Astrocyte of the spinal cord (primary cell): Measurements from ENCODE around the gene TBKBP1.
"Not testable (repeated sequence)": the region's sequence is repeated elsewhere in the genome, so short reads cannot be mapped to it uniquely, and the experiment has no call there.

ENCODE experiments used
- DNase-seq: peaks from one replicate; pipeline ENCODE4 v3.0.0; 2011; ENCODE audit warnings: low read depth, low spot score
- H3K4me3 ChIP-seq: 2 replicates; pipeline ENCODE4 v1.5.1; 2011; ENCODE audit warnings: low read depth, mild to moderate bottlenecking, low read length, moderate library complexity
- in situ Hi-C: cut with HindIII; loops from 2 replicates; pipeline ENCODE4 v1.10.0; 2017; ENCODE audit warnings: low sequenced_read_pairs
- TF ChIP-seq, protein P1 (sequence below): IDR thresholded peaks from 2 replicates; pipeline ENCODE4 v1.5.1; 2012; ENCODE audit warnings: low read depth, mild to moderate bottlenecking, low read length, inconsistent platforms

TBKBP1 gene

DNA sequence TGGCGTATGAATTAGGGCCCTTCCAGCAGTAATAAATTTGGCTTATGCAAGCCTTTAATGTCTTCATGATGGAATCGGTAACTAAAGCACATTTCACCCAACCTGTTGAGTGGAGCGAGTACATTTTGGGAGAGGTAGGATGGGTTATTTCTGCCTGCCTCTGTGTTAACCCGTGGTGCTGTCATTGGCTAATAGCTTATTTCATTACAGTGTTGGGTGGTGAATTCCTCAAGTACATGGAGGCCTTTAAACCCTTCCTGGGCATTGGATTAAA, 17.8 kb upstream of the TBKBP1 start:
- TF ChIP-seq, protein P1, sequence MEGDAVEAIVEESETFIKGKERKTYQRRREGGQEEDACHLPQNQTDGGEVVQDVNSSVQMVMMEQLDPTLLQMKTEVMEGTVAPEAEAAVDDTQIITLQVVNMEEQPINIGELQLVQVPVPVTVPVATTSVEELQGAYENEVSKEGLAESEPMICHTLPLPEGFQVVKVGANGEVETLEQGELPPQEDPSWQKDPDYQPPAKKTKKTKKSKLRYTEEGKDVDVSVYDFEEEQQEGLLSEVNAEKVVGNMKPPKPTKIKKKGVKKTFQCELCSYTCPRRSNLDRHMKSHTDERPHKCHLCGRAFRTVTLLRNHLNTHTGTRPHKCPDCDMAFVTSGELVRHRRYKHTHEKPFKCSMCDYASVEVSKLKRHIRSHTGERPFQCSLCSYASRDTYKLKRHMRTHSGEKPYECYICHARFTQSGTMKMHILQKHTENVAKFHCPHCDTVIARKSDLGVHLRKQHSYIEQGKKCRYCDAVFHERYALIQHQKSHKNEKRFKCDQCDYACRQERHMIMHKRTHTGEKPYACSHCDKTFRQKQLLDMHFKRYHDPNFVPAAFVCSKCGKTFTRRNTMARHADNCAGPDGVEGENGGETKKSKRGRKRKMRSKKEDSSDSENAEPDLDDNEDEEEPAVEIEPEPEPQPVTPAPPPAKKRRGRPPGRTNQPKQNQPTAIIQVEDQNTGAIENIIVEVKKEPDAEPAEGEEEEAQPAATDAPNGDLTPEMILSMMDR, result no peak
- no peak overlapping the region for H3K4me3 ChIP-seq
- no peak for DNase-seq
- in situ Hi-C loops, result no loop called here

GRCh38 chr17:47676510-47677165, 17.3 kb upstream of the TBKBP1 start:
- in situ Hi-C loops, result no loop called here
- TF ChIP-seq, protein P1, result no peak
- no peak overlapping the region for H3K4me3 ChIP-seq
- DNase-seq, result no peak

- TF ChIP-seq, protein P1, result no peak
- no peak overlapping the region for H3K4me3 ChIP-seq
- DNase-seq, result no peak
- in situ Hi-C loops, result no loop called here
Observed at GRCh38 chr17:47678196-47678595, 15.8 kb upstream of the TBKBP1 start.

GRCh38 chr17:47682138-47682537, 11.8 kb upstream of the TBKBP1 start:
- in situ Hi-C loops, result no loop called here
- no peak overlapping the region for H3K4me3 ChIP-seq
- DNase-seq, result no peak
- TF ChIP-seq, protein P1, result no peak

GRCh38 chr17:47682727-47683126, 11.2 kb upstream of the TBKBP1 start:
- H3K4me3 ChIP-seq, in situ Hi-C loops, DNase-seq: not testable (repeated sequence)

DNA sequence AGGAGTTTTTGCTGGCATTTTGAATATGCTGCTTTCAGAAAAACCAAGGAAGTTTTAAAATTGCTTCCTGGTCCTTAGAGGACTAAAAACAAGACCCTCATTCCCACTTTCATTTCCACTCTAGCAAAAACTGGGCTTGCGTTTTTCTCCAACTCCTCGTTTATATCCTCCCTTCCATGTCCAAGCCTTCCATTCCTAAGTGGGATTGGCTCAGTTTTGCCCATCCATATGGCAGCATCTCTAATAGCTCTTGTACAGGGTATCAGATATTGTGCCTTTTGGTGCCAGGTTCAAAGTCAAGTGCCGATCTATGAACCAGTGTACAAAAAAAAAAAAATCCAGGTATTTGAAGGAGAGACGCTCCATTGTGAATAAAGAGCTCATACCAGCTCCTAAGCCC, 9.9 kb upstream of the TBKBP1 start:
- in situ Hi-C loops, result no loop called here
- no peak for DNase-seq
- no peak overlapping the region for H3K4me3 ChIP-seq
- TF ChIP-seq, protein P1, result no peak

DNA sequence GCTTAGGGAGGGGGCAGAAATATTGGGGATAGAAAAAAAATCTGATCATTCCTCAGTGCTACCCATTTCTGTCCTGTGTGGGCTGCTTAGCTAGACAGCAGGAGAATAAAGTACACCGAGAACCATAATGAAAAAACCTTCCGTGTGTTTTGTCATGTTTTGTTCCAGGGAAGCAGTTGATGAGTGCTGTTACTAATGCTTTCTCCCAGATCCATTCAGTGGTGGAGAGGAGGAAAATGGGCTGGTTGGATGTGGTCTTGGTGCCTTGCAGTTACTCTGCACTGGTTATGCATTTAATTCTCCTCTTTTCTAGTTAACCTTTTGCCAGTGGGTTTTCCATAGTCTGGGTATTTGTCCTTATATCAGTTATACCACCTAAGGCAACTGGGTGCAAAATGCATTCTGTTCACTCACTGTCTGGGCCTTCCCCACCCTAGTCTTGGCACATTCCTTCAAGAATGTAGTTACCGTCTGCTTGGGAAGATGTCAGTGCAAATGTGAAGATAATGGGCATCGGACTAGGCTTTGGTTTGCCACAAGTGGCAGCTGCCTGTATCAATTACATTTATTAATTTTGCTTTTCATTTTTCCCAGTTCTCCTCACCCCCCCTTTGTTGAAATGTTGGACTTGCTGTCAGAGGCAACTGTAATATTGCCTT, 9.3 kb upstream of the TBKBP1 start:
- H3K4me3 ChIP-seq, result no peak overlapping the region
- no peak for DNase-seq
- TF ChIP-seq, protein P1, result no peak
- in situ Hi-C loops, result no loop called here
